Mesothelial cell of epicardium (in vitro differentiated cells): ENCODE data around the gene SLC22A2. TPM values are rescaled to one million over a fixed set of nuclear protein-coding genes. Genes with fewer than 3 reads are reported as not detected.

ENCODE experiments used
- DNase-seq, 2 experiments: peaks; one replicate each; pipeline ENCODE4 v3.0.0; 2021; ENCODE audit warnings: low spot score in 2 of 2; ENCODE audit not compliant: unreplicated experiment in 2 of 2
- H3K27ac Mint-ChIP-seq: 2 replicates; pipeline ENCODE4 v1.8.0; 2021; ENCODE audit warnings: mixed read lengths
- H3K27me3 Mint-ChIP-seq: 2 replicates; pipeline ENCODE4 v1.8.0; 2021; ENCODE audit warnings: low read depth, mixed read lengths
- H3K36me3 Mint-ChIP-seq: 2 replicates; pipeline ENCODE4 v1.8.0; 2021; ENCODE audit warnings: mixed read lengths
- H3K4me1 Mint-ChIP-seq: 2 replicates; pipeline ENCODE4 v1.8.0; 2021; ENCODE audit warnings: mixed read lengths
- H3K4me3 Mint-ChIP-seq: 2 replicates; pipeline ENCODE4 v1.8.0; 2021; ENCODE audit warnings: mild to moderate bottlenecking, moderate library complexity, mixed read lengths
- H3K9me3 Mint-ChIP-seq: 2 replicates; pipeline ENCODE4 v1.8.0; 2021; ENCODE audit warnings: mixed read lengths
- CTCF ChIP-seq: fragments of 200-600 bp; sonication (generic); IDR thresholded peaks from one replicate; pipeline ENCODE4 v1.5.0; 2021; ENCODE audit warnings: antibody characterized with exemption; ENCODE audit not compliant: unreplicated experiment
- total RNA-seq: library from RNA; stranded (reverse); gene quantifications from 3 replicates; pipeline ENCODE4 v1.2.1, GENCODE V29; 2021

SLC22A2 gene
- total RNA-seq, 1 donor from 2014 or later: 0.07 TPM

GRCh38 chr6:160198606-160199211, 59.9 kb downstream of the SLC22A2 start:
- Mint-ChIP-seq H3K27me3 (peaks cover 2% of the 10 kb centered on the region), H3K9me3 (peaks cover 27% of the 10 kb centered on the region), H3K4me3 (no peak overlapping the region), H3K36me3 (no peaks in the 10 kb centered on the region), H3K27ac (no peak overlapping the region), H3K4me1 (peaks cover 2% of the 10 kb centered on the region)
- no peak for DNase-seq
- TF ChIP-seq CTCF: no peak

DNA sequence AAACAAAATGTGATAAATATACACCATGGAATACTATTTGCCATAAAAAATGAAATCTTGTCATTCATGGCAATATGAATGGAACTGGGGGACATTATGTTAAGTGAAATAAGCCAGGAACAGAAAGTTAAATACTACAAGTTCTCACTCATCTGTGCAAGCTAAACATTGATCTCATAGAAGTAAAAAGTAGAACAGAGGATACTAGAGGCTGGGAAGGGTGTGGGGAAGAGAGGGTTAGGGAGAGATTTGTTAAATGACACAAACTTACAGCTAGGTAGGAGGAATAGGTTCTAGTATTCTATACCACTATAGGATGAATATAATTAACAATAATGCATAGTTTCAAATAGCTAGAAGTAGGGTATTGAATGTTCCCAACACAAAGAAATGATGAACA, 61.0 kb downstream of the SLC22A2 start:
- TF ChIP-seq CTCF: no peak
- Mint-ChIP-seq H3K27me3 (peaks cover 2% of the 10 kb centered on the region), H3K4me3 (no peak overlapping the region), H3K36me3 (no peaks in the 10 kb centered on the region), H3K4me1 (no peaks in the 10 kb centered on the region), H3K27ac (no peak overlapping the region), H3K9me3 (peaks cover 36% of the 10 kb centered on the region)
- no peak for DNase-seq

DNA sequence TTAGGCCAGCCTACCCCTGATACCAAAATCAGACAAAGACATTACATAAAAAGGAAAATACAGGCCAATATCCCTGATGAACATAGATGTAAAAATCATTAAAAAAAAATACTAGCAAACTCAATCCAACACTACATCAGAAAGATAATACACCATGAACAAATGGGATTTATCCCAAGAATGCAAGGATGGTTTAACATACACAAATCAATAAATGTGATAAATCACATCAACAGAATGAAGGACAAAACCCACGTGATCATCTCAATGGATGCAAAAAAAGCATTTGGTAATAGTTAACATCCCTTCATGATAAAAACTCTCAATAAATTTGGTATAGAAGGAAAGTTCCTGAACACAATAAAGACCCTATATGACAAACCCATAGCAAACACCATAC, 63.8 kb downstream of the SLC22A2 start:
- Mint-ChIP-seq H3K4me1 (peaks cover 6% of the 10 kb centered on the region), H3K27ac (no peak overlapping the region)

DNA sequence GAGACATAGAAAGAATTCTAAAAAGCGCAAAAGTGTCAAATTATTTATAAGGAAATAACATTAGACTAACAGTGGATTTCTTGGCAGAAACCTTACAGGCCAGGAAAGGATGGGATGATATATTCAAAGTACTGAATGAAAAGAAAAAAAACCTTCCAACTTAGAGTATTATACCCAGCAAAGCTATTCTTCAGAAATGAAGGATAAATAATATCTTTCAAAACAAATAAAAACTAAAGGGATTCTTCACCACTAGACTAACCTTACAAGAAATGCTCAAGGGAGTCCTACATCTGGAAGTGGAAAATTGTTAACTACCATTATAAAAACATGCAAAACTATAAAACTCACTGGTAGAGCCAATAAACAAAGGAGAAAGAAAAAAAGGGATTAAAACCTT, 65.8 kb downstream of the SLC22A2 start:
- Mint-ChIP-seq H3K27ac (no peak overlapping the region), H3K4me3 (no peak overlapping the region), H3K9me3 (peaks cover 44% of the 10 kb centered on the region), H3K4me1 (peaks cover 6% of the 10 kb centered on the region), H3K36me3 (no peaks in the 10 kb centered on the region), H3K27me3 (peaks cover 2% of the 10 kb centered on the region)
- no peak for DNase-seq
- no peak for TF ChIP-seq CTCF

More for the DNA sequence above, 63.8 kb downstream of the SLC22A2 start:
- Mint-ChIP-seq H3K27me3 (peaks cover 2% of the 10 kb centered on the region), H3K9me3 (peaks cover 44% of the 10 kb centered on the region), H3K36me3 (no peaks in the 10 kb centered on the region), H3K4me3 (no peak overlapping the region)
- DNase-seq: no peak
- TF ChIP-seq CTCF: no peak

DNA sequence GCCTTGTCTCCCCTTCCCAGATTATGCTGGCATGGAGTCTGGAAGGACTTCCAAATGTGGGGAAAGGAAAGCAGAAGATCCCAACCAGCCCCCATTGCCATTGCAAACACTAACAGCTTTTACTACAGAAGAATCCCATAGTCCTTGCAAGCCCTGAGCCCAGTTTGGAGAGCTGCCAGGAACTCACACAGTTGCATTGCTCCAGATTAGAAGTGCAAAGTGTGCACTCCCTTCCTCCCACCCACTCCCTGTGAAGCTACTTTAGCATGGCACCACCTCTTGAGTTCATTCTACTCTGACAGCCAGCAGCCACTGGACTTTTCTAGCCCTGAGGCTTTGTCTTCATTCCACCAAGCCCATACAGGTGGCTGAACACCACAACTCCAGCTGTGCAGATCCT, 67.6 kb downstream of the SLC22A2 start:
- no peak for TF ChIP-seq CTCF

GRCh38 chr6:160190081-160190480, 68.5 kb downstream of the SLC22A2 start:
- Mint-ChIP-seq H3K9me3 (peaks cover 29% of the 10 kb centered on the region), H3K4me1 (peaks cover 6% of the 10 kb centered on the region), H3K4me3 (no peak overlapping the region), H3K36me3 (no peaks in the 10 kb centered on the region), H3K27me3 (no peaks in the 10 kb centered on the region), H3K27ac (no peak overlapping the region)
- DNase-seq: no peak
- TF ChIP-seq CTCF: no peak

More for the DNA sequence above, 67.6 kb downstream of the SLC22A2 start:
- peaks cover 35% of the 10 kb centered on the region for H3K9me3 Mint-ChIP-seq
- no peaks in the 10 kb centered on the region for H3K36me3 Mint-ChIP-seq
- no peak for DNase-seq
- H3K4me3 Mint-ChIP-seq: no peak overlapping the region
- peaks cover 6% of the 10 kb centered on the region for H3K4me1 Mint-ChIP-seq
- no peaks in the 10 kb centered on the region for H3K27me3 Mint-ChIP-seq
- H3K27ac Mint-ChIP-seq: no peak overlapping the region
